ENCODE data around the gene RAB10.

GRCh38 chr2:26011609-26011989 lies 22.3 kb upstream of the RAB10 start:
- TF ChIP-seq CTCF (IDR thresholded peaks at IDR 0.05) (no peak), POLR2A (IDR thresholded peaks at IDR 0.05) (no peak), POLR2AphosphoS5 (IDR thresholded peaks at IDR 0.05) (no peak)
